ENCODE measurements around the gene CNIH1.

- TF ChIP-seq REST (IDR thresholded peaks at IDR 0.05; ENCODE audit: insufficient read depth in 1 of 2, low read depth in 2 of 2, low read length in 2 of 2) (no peak), SIN3A (IDR thresholded peaks at IDR 0.05; ENCODE audit: borderline replicate concordance, insufficient read depth, low read length) (no peak), POLR2AphosphoS5 (IDR thresholded peaks at IDR 0.05; ENCODE audit: low read depth, low read length) (no peak)
These were observed 17.2 kb downstream of the CNIH1 start for GRCh38 chr14:54423991-54424390.
